Neural progenitor cell (in vitro differentiated cells): ENCODE measurements around the gene KCTD16.

Experiments used
- EZH2 ChIP-seq: fragments of 200-600 bp; sonication (generic); IDR thresholded peaks from 2 replicates; pipeline ENCODE4 v1.6.1; 2017; ENCODE audit warnings: antibody characterized with exemption, mild to moderate bottlenecking, moderate library complexity
- TF ChIP-seq, protein P1 (sequence below): fragments of 200-600 bp; sonication (generic); IDR thresholded peaks from 2 replicates; pipeline ENCODE4 v1.5.1; 2017; ENCODE audit warnings: antibody characterized with exemption, mild to moderate bottlenecking

DNA sequence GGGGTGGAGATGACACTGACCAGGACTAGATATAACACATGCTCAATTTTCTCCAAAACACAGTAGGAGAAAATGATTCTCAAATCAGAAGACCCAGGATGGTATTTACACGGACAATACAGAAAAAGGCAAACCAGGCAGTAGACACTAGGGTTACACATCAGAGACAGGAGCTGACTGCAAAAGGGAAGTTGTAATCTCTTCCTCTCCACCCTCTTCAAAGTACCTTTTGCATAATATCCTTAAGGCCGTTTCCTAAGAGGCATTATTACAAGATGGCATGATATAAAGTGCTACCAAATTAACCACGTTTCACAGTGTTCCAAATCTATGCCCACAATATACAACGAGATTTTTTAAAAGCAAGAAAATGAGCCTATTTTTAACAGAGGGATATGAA lies 39.4 kb upstream of the KCTD16 start:
- TF ChIP-seq, protein P1, sequence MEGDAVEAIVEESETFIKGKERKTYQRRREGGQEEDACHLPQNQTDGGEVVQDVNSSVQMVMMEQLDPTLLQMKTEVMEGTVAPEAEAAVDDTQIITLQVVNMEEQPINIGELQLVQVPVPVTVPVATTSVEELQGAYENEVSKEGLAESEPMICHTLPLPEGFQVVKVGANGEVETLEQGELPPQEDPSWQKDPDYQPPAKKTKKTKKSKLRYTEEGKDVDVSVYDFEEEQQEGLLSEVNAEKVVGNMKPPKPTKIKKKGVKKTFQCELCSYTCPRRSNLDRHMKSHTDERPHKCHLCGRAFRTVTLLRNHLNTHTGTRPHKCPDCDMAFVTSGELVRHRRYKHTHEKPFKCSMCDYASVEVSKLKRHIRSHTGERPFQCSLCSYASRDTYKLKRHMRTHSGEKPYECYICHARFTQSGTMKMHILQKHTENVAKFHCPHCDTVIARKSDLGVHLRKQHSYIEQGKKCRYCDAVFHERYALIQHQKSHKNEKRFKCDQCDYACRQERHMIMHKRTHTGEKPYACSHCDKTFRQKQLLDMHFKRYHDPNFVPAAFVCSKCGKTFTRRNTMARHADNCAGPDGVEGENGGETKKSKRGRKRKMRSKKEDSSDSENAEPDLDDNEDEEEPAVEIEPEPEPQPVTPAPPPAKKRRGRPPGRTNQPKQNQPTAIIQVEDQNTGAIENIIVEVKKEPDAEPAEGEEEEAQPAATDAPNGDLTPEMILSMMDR = no peak
- no peak for TF ChIP-seq EZH2
